ENCODE measurements around the gene EIF2S2.

Gene EIF2S2

DNA sequence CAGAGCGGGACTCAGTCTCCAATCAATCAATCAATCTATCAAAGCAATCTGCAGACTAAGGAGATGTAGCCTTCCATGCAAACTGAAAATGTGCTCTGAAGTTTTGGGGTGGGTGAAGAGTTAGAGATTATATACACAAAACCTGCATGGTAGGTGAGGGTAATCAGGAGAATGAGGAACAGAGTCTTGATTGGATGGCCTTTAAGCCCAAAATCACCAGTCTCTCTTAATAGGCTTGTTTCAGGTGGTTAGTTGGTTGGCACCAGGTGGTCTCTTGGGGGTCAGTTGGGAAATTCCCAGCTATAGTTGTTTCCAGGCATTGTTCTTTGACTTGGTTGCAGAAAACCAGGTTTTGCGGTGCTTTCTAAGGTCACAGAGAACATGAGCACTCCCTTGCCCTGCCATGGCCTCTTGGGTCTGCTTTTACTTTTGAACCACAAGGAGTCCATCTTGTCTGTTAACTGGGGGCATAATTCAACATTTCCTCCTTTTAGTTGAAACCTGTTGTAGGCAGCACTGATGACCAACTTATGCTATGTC is 33.3 kb upstream of the EIF2S2 start:
- Histone ChIP-seq H3K36me3 (ENCODE audit: control insufficient read depth in 2 of 2, insufficient read depth in 1 of 2, low read length in 2 of 2) (no peaks in the 10 kb centered on the region), H3K9me3 (ENCODE audit: control insufficient read depth, insufficient read depth, low read depth, low read length) (no peaks in the 10 kb centered on the region), H3K27ac (ENCODE audit: extremely low read depth, low read depth, low read length) (no peak overlapping the region), H3K4me1 (ENCODE audit: control insufficient read depth, insufficient read depth, low read length) (no peaks in the 10 kb centered on the region), H3K4me3 (ENCODE audit: low read depth, low read length) (no peak overlapping the region)
- ChIA-PET POLR2A (no interaction called here), CTCF (no interaction called here)
- TF ChIP-seq ZNF48 (tag by site-specific recombination; IDR thresholded peaks at IDR 0.05) (no peak), ZNF658 (tag by site-specific recombination; IDR thresholded peaks at IDR 0.05) (no peak), ZNF169 (tag by site-specific recombination; IDR thresholded peaks at IDR 0.05) (no peak), ZBTB21 (tag by site-specific recombination; IDR thresholded peaks at IDR 0.05) (no peak), ZNF558 (tag by site-specific recombination; IDR thresholded peaks at IDR 0.05) (no peak), ZNF701 (tag by site-specific recombination; IDR thresholded peaks at IDR 0.05) (no peak)
- TF ChIP-seq, protein P1, sequence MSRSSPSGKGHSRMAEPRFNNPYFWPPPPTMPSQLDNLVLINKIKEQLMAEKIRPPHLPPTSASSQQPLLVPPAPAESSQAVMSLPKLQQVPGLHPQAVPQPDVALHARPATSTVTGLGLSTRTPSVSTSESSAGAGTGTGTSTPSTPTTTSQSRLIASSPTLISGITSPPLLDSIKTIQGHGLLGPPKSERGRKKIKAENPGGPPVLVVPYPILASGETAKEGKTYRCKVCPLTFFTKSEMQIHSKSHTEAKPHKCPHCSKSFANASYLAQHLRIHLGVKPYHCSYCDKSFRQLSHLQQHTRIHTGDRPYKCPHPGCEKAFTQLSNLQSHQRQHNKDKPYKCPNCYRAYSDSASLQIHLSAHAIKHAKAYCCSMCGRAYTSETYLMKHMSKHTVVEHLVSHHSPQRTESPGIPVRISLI (tag by site-specific recombination; IDR thresholded peaks at IDR 0.05), result no peak
- TF ChIP-seq, protein P2, sequence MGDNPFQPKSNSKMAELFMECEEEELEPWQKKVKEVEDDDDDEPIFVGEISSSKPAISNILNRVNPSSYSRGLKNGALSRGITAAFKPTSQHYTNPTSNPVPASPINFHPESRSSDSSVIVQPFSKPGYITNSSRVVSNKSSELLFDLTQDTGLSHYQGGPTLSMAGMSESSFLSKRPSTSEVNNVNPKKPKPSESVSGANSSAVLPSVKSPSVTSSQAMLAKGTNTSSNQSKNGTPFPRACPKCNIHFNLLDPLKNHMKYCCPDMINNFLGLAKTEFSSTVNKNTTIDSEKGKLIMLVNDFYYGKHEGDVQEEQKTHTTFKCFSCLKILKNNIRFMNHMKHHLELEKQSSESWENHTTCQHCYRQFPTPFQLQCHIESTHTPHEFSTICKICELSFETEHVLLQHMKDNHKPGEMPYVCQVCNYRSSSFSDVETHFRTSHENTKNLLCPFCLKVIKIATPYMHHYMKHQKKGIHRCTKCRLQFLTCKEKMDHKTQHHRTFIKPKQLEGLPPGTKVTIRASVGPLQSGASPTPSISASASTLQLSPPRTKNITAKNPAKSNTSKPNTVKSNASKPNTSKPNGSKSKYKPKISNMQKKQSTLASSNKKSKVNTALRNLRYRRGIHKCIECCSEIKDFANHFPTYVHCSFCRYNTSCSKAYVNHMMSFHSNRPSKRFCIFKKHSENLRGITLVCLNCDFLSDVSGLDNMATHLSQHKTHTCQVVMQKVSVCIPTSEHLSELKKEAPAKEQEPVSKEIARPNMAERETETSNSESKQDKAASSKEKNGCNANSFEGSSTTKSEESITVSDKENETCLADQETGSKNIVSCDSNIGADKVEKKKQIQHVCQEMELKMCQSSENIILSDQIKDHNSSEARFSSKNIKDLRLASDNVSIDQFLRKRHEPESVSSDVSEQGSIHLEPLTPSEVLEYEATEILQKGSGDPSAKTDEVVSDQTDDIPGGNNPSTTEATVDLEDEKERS (tag by site-specific recombination; IDR thresholded peaks at IDR 0.05), result no peak

DNA sequence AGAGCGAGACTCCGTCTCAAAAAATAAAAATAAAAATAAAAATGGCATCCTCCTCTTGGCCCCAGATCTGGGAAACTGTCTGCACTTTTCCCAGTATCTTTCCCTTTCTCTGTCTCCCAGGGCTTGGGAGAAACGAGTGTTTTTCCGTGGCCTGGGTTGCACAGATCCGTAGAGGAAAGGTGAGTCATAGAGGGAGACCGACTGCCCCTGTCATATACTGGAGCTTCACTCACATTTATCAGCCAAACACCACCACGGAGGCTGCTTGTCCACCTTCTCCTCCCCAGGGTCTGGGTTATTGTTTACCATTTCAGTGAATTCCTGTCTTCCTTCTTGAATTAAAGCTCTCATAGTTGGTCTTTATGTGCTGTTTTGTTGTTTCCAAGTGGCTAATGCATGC is 31.9 kb upstream of the EIF2S2 start:
- Histone ChIP-seq H3K4me3 (ENCODE audit: low read depth, low read length) (no peak overlapping the region), H3K9me3 (ENCODE audit: control insufficient read depth, insufficient read depth, low read depth, low read length) (no peaks in the 10 kb centered on the region), H3K36me3 (ENCODE audit: control insufficient read depth in 2 of 2, insufficient read depth in 1 of 2, low read length in 2 of 2) (no peaks in the 10 kb centered on the region), H3K4me1 (ENCODE audit: control insufficient read depth, insufficient read depth, low read length) (no peaks in the 10 kb centered on the region), H3K27ac (ENCODE audit: extremely low read depth, low read depth, low read length) (no peak overlapping the region)
- TF ChIP-seq YY1 (tag by site-specific recombination; IDR thresholded peaks at IDR 0.05) (no peak), PRDM1 (tag by site-specific recombination; IDR thresholded peaks at IDR 0.05) (peak; percentile 64)
- CTCF ChIA-PET, result no interaction called here
- POLR2A ChIA-PET, result no interaction called here

DNA sequence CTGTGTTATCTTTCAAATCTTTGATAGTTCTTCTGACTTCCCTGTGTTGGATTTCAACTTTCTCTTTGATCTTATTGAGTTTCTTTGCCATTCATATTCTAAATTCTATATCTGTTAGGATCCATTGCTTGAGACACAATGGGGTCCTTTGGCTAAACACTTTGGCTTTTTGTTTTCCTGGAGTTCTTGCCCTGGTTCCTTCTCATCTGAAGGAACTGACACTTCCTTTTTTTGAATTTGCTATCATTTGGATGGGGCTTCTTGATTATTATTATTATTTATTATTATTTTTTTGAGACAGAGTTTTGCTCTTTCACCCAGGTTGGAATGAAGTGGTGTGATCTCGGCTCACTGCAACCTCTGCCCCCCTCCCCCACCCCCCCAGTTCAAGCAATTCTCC is 30.1 kb upstream of the EIF2S2 start:
- no peaks in the 10 kb centered on the region for H3K4me1 ChIP-seq (ENCODE audit: control insufficient read depth, insufficient read depth, low read length)
- H3K4me3 ChIP-seq (ENCODE audit: low read depth, low read length), result no peak overlapping the region
- no peaks in the 10 kb centered on the region for H3K9me3 ChIP-seq (ENCODE audit: control insufficient read depth, insufficient read depth, low read depth, low read length)
- TF ChIP-seq KLF10 (tag by site-specific recombination; IDR thresholded peaks at IDR 0.05) (no peak), ZNF221 (tag by site-specific recombination; IDR thresholded peaks at IDR 0.05; ENCODE audit: borderline replicate concordance) (no peak), ZNF785 (tag by site-specific recombination; IDR thresholded peaks at IDR 0.05) (no peak)
- TF ChIP-seq, protein P3, sequence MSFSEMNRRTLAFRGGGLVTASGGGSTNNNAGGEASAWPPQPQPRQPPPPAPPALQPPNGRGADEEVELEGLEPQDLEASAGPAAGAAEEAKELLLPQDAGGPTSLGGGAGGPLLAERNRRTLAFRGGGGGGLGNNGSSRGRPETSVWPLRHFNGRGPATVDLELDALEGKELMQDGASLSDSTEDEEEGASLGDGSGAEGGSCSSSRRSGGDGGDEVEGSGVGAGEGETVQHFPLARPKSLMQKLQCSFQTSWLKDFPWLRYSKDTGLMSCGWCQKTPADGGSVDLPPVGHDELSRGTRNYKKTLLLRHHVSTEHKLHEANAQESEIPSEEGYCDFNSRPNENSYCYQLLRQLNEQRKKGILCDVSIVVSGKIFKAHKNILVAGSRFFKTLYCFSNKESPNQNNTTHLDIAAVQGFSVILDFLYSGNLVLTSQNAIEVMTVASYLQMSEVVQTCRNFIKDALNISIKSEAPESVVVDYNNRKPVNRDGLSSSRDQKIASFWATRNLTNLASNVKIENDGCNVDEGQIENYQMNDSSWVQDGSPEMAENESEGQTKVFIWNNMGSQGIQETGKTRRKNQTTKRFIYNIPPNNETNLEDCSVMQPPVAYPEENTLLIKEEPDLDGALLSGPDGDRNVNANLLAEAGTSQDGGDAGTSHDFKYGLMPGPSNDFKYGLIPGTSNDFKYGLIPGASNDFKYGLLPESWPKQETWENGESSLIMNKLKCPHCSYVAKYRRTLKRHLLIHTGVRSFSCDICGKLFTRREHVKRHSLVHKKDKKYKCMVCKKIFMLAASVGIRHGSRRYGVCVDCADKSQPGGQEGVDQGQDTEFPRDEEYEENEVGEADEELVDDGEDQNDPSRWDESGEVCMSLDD (tag by site-specific recombination; IDR thresholded peaks at IDR 0.05), result no peak
- H3K27ac ChIP-seq (ENCODE audit: extremely low read depth, low read depth, low read length), result no peak overlapping the region
- POLR2A ChIA-PET, result no interaction called here
- H3K36me3 ChIP-seq (ENCODE audit: control insufficient read depth in 2 of 2, insufficient read depth in 1 of 2, low read length in 2 of 2), result no peaks in the 10 kb centered on the region
- CTCF ChIA-PET, result interaction anchor here (0.5 to 0.6 kb wide), 2 partner anchors 741 to 1304 kb away, joined by 3 to 4 read pairs; partner anchors contain the start of gene CDK5RAP1

Data from HEK293 (cell line).